ENCODE data around the gene SCIMP.
"Not testable (repeated sequence)": the region's sequence is repeated elsewhere in the genome, so short reads cannot be mapped to it uniquely, and the experiment has no call there.

SCIMP gene

DNA sequence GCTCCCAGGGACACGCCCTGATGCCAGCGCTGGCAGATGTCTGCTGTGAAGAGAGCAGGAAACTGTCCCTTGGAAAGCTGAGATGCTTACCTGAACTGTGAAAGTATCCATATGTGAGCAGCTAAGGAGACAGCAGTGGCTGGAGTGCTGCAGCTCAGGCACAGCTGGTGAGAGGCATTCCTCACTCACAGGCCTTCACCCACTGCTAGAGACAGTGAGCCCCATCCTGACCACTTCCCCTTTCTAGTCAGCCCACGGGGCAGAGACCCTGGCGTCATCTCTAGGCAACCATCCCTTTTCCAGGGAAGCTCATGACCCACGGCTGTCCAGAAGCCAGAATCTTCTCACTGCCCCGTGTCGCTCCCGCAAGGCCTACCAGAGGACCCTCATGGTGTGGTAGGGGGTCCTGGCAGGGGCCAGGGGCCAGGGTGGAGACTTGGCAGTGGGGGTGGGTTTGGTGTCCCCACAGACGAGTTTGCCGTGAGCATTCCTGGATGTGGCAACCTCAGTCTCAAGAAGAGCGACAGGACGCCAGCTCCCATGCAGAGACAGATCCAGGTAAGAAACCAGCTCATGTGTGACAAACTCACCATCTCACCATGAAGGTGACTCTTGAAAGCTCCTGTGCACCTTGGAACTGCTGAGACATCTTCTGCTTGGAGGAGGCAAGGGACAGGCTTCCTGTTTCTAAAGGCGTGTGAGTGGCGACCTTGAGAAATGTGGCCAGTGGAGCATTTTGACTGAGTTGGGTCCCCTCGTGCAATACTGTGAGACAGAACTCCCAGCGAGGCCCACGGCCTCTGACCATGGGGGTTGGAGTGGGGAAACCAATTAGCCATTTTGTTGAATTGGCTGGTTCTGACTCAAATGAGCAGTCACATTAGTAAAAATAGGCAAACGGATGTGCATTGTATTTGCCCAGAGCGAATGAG, at the start of gene SCIMP:
TSS of gene SCIMP (minus strand) at position 216 of the 932 bp plus-strand sequence. CDS start at position 111, 105 bp downstream.
- peak in 21 of 51 donors; percentile 4 to 49 (median 17) for DNase-seq

DNA sequence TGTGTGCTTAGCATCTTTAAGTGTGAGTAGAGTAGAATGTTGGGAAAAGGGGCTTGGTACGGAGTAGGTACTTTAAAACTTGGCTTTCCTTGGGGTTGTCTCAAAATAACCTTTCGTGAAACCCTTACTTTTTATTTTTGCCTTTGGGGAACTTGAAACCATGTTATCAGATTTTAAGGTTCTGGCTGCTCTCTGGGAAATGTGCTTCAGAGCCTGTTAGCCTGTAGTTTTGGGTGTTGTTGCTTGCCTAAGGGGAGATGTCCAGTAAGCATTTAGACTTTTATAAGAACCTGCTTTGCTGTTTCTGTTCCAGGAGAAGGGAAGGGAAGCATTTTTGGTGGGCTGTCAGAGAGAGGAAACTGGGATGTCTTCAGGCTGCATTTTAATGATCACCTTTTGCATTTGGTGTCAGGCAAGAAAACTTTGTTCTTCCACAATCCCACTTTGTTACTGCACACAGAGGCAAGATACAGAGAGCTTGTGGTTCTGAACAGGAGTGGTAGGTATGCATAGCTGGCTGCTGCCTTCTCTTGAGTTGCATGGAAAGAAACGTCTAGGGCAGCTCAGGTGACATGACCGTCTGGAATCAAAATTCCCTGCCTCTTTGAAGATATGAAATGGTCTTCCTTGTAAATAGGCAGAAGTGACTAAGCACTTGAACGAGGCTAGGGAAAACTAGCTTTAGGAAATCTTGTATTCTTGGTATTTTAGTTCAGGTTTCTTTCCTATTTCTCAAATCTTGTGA, 49.1 kb upstream of the SCIMP start:
- peak in 1 of 51 donors; percentile 4 for DNase-seq

DNA sequence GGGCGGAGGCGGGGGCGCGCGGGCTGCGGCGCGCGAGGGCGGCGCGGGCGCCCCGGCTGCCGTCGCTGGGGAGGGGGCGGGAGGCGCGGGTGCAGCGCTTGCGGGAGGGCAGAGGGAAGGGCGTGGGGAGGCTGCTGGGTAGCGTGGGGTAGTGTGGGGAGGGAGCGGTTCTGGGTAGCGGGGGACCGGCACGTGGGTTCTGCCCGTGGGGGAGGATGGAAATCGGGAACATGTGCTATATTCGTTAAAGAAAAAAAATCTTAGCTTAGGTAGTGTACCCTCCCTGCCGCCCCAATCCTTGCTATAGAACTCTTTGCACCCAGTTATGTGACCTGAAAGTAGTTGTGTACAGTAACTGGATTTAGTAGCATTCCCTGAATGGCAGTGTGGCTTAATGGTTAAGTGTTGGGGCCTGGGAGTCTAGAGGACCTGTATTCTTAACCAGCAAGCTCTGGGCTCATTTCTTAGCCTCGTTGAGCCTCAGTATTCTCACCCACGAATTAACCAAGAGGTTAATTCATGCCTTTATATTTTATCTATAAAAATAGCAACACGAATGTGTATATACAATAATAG, 48.1 kb upstream of the SCIMP start:
- peak in 27 of 51 donors; percentile 2 to 60 (median 34) for DNase-seq

DNA sequence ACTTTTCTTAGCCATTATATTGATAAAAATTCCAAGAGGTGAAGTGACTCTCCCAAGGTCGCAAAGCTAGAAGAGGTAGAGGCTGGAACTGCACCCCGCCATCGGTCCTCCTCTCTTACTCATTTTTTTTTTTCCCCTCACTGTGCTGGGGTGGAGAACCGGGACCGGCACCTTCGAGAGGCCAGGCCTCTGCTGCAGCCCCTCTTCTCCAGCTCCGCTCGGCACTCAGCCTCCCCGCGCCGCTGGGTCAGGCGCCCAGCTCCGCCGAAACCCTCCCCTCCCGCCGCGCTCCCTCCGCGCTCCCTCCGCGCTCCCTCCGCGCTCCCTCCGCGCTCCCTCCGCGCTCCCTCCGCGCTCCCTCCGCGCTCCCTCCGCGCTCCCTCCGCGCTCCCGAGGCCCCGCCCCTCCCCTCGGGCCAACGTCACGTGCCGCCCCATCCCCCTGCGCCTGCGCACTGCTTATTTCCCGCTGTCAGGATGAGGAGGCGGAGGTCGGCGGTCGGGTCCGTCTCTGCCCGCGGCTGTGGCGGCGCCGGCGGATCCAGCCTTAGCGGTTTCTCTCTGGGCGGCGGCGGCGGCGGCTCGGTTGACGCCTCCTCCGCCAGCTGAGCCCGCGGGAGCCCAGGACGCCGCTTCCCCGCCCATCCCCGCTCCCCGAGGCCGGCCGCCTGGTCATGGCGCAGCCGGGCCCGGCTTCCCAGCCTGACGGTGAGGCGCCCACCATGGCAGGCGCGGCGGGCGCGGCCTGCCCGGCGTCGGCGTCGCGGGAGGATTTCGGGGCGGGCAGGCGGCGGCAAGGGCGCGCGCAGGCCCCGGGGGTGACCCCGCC, 47.4 kb upstream of the SCIMP start, which contains the start of gene RABEP1:
TSS of gene RABEP1 (plus strand) at position 471 of the 828 bp plus-strand sequence. CDS start at position 674, 203 bp downstream.
- peak; percentile 36 to 92 (median 81) for DNase-seq

DNA sequence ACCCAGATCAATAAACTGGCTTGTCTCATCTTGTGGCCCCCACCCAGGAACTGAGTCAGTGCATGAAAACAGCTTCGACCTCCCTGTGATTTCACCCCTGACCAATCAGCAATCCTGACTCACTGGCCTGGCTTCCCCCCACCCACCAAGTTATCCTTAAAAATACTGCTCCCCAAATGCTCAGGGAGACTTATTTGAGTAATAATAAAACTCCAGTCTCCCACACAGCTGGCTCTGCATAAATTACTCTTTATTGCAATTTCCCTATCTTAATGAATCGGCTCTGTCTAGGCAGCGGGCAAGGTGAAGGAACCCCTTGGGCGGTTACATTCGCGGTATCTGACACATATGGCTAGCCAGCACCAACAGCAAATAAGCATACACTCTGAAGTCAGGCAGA, 37.7 kb upstream of the SCIMP start:
- no peak for DNase-seq

DNA sequence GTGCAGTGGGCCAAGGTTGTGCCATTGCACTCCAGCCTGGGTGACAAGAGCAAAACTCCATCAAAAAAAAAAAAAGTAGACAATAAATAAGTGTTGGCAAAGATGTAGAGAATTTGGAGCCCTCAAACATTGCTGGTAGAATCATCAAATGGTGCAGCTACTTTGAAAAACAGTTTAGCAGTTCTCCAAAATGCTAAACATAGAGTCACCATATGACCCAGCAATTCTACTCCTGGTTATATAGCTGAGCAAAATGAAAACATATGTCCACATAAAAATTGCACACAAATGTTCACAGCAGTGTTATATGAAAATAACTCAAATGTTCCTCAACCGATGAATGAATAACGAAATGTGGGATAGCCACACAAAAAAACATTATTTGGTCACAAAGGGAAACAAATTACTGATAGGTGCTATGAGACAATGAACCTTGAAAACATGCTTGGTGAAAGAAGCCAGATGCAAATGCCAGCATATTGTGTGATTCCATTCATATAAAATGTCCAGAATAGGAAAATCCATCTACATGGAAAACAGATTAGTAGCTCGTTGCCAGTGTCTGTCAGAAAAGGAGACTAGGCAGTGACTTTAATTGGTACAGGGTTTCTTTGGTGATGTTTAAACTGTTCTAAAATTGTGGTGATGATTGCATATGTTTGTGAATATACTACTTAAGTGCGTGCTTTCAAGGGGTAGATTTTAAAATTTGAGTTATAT, 34.7 kb upstream of the SCIMP start:
- DNase-seq, result no peak

DNA sequence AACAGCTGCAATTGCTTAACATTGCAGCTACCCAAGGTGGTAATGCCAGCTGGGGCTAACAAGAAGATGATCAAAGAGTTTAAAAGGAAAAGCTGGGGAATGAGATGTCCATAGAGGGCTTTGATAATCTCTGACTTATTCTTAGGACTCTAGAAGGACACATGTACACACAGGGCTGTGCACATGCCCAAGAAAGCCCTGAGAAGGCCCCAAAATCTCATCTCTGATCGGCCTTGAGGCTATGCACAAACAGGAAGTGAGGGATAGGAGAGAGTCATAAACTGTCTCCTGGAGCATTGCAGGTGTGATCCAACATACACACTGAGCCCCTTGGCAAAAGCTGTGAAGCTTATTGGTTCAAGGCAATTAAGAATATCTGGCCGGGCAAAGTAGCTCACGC, 30.2 kb upstream of the SCIMP start:
- no peak for DNase-seq

DNA sequence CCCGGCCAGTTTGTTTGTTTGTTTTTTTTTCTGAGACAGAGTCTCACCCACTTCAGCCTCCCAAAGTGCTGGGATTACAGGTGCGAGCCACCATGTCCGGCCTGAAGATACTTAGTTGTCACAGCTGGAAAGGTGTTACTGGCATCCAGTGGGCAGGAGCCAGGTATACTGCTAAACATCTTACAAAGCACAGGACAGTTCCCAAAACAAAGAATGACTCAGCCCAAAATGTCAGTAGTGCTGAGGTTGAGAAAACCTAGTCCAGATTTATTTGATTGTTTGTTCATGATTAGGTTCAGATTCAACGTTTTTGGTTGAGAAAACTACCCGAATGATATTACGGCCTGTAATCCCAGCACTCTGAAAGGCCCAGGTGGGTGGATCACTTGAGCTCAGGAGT, 28.8 kb upstream of the SCIMP start:
- no peak for DNase-seq

DNA sequence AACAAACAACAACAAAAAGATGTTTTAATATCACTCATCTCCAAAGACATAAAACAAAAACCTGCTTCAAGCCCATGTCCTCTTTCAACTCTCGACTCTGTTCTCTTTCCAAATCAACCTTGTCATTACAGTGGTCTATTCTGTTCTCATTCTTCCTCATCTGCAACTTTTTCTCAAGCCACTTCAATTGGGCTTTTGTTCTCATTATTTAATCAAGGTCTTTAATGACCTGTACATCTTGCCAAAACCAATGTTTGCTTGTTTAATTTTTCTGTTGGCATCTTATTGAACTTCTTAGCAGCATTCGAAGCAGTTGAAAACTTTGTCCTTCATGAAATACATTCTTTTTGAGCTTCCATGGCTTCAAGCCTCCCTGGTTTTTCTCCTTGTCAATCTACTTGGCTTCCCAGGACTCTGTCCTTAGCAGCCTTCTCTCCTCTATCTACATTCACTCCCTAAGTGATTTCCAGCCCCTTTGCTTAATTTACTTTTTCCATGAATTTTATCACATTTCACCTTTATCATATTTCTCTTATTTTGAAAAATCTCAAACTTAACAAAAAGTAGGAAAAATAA, 27.8 kb upstream of the SCIMP start:
- no peak for DNase-seq

DNA sequence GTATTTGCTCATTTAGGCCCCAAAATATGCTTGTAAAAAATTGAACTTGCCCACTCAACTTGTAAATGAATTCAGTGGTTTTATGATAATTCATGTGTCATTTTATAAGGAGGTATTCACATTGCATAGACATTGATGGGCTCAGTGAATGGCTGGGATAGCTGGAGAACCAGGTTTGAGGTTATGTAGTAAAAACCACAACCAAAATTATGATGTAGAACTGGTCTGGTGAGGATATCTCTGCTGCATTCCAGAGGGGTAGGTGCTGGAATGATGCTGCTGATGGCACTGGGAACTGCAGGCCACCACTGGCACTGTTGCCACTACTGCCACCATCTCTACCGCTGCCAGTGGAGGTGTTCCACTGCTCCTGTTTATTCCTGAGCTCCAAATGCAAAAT, 25.9 kb upstream of the SCIMP start:
- no peak for DNase-seq

DNA sequence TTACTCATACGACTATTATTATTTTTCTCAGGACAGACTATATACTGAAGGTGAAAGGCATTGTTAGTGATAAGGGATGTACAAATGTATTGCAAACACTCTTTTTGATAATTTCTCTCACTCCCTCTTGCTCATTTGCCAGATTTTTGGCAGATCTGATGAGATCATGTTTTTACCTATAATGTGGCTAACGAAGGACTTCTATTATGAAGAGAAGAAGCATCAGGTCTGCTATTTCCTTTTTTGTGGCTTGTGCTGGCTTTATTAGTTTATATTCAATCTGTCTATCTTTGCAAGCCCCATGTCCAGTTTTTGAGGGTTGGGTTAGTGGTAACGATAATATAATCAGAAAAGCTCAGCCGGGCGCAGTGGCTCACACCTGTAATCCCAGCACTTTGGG, 22.5 kb upstream of the SCIMP start:
- DNase-seq, result no peak

DNA sequence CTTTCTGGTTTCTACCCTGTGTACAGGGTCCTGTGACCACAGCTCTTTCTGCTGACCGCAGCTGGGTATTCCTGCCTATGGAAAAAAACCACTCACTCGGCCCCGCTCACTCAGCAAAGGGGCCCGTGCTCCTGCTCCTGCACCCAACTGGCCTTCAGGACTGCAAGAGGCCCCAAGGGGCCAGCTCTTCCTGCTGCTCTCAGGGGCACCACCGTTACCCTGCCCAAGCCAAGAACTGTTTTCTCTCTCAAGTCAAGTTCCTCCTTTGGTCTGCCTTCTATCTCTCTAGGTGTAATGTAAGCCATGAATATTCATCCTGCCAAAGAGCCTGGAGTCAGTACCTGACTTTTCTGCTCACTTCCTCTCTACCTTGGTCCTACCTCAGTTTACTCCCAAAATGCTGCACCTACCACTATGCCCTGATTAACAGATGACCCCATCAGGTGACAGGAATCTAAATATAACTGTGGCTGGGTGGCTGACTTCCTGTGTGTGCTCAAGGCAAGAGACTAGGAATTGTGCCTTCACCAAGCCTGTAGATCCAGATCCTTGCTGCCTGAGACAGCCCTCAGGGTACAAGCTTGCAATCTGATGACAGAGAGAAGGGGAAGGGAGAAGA, 20.4 kb upstream of the SCIMP start:
- peak in 4 of 51 donors; percentile 1 to 11 (median 2) for DNase-seq

DNA sequence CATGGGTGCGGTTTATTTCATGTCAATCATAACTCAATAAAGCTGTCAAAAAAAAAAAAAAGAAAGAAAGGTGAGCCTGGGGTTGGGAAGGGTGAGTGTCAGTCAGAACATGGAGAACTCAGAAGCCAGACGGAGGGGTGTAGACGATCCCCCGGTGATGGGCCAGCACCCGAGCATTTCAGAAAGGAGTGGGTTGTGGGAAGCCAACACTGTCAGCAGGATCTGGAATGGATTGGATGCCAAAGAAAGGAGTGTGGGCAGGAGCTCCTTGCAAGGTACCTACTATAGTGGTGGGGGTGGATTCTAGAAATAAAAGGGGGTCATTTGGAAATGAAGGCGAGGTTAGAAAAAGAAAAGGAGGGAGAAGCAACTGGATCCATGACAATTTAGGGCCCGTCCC, 19.8 kb upstream of the SCIMP start:
- DNase-seq, result no peak

DNA sequence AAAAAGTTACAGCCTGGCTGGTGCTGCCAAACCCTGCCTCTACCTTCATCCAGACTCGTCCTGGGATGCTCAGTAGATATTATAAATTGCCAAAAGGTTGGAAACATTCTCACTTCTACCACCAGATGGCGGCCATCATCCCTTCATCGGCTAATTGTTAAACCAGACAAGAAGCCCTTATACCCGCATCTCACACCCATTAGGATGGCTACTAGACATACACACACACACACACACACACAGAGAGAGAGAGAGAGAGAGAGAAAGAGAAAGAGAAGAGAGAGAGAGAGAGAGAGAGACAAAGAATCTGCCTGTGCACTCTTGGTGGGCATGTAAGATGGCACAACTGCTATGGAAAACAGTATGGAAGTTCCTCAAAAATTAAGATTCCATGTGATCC, 15.0 kb upstream of the SCIMP start:
- DNase-seq, result peak in 27 of 51 donors; percentile 3 to 78 (median 35)

DNA sequence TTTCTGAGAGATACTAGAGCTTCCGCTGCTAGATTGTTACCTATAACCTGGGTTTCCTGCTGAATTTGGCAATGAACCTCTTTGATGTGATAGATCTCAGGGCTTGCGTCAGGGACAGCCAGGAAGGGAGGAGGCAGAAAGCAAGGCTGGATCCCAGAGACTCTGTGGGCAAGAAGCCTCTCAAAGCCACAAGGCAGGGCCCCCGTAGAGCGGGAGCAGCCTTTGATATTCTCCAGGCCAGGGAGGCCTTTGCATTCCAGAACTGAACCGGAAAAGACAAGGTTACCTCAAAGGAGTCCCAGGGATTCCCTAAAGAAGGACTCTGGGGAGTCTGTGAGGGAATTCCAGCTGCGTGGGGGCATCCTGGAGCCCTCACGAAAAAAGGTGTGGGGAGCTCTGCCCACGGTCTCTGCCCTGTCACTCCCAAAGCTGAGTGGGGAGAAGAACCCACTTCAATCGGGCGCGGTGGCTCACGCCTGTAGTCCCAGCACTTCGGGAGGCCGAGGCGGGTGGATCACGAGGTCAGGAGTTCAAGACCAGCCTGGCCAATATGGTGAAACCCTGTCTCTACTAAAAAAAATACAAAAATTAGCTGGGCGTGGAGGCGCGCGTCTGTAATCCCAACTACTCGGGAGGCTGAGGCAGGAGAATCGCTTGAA, 14.3 kb upstream of the SCIMP start:
- no peak for DNase-seq

DNA sequence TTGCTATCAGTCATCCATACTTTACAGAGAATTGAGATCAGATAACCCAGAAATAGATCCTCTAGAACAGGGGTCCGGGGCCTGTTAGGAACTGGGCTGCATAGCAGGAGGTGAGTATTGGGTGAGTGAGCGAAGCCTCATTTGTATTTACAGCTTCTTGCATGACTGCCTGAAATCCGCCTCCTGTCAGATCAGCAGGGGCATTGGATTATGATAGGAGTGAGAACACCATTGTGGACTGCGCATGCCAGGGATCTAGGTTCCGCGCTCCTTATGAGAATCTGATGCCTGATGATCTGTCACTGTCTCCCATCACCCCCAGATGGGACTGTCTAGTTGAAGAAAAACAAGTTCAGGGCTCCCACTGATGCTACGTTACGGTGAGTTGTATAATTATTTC, 13.0 kb upstream of the SCIMP start:
- DNase-seq, result no peak

DNA sequence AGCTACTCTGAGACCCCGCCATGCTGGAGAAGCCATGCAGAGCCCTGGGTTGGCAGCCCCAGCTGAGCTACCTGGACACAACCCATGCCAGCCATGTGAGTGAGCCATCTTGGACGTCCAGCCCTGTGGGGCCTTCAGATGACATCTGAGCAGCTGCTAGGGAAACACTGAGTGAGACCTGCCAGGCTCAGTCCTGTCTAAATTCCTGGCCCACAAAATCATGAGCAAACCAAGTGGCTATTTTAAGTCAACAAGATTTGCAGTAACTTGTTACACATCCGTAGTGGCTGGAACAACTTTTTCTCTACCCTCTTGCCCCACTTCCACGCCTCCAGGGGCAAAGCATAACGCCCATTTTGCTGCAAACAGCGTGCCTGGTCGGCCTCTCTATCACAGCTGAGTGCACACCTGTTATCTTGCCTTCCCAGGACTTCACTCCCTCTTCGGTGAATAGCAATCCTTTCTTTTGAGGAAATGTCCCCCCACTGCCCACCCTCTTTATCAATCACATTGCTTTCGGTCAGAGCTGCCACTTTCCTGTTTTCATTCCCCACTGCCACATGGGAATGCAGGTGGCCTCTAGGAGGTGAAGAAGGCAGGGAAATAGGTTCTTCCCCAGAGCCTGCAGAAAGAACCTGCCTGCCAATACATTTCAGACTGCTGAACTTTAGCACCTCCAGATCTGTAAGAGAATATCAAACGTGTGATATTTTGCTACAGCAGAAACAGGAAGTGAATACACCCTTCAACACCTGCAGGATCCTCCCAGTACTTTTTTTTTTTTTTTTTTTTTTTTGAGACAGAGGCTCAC, 7.4 kb upstream of the SCIMP start:
- no peak for DNase-seq

DNA sequence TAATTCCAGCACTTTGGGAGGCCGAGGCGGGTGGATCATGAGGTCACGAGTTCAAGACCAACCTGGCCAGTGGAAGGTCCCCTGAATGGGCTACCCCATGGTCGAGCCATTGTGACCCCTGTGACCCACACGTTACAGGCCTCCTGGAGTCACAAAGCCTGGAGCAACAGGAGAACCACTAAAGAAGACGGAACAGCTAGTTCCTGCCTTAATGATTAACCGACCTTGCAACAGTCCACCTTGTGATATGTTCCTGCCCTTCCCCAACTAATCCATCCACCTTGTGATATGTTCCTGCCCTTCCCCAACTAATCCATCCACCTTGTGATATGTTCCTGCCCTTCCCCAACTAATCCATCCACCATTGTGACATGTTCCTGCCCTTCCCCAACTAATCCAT, 5.1 kb upstream of the SCIMP start:
- DNase-seq, result not testable (repeated sequence)
